HG02678 (cell line): ENCODE results near the gene PEAK1.
A peak's percentile ranks its signal among the peaks of the same experiment; 100 is the strongest.
"Not testable (repeated sequence)": the region's sequence is repeated elsewhere in the genome, so short reads cannot be mapped to it uniquely, and the experiment has no call there.

Experiments used
- ATAC-seq: cut with Tn5 transposase; IDR thresholded peaks from one replicate; pipeline ENCODE4 v1.9.1; 2021; ENCODE audit warnings: mild to moderate bottlenecking, moderate library complexity; ENCODE audit not compliant: unreplicated experiment

Gene PEAK1

DNA sequence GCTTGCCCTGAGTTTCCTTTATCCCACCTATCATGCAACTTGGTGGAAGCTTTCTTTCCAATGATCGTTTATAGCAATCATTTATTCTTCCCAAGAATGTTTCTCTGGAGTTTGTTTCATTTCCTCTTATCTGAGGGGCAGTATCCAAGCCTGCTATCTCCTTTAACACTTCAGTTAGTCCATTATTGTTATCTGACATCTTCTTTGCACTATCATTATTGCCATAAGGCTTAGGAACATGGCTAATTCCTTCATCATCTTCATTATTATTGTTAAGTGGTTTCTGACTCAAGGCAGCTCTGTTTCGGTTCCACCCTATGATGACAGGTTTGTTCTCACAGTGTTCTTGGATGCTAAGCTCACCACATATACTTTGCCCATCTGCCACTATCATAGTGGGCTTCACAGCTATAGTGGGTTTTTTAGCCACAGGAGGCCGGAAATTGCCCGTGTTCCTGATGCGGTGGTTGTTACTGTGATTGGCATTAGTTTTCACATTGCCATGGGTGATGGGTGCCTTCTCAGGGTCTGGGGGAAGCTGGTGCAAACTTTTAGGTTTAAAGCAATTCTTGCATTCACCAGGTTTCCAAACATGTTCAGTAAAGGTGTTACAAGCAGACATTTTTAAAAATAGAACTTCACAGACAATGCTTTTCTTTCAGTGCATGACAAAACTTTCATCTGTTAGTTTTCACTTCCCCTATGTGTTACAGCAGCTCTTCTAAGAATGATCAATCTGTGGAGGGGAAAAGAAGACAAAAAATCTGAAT is 238.4 kb downstream of the PEAK1 start:
- ATAC-seq, result peak; percentile 46

- no peak for ATAC-seq
Observed at GRCh38 chr15:77180757-77181156, 239.1 kb downstream of the PEAK1 start.

GRCh38 chr15:77180270-77180669 is 239.6 kb downstream of the PEAK1 start:
- no peak for ATAC-seq

- peak; percentile 63 for ATAC-seq
Observed at GRCh38 chr15:77179541-77179998, 240.3 kb downstream of the PEAK1 start.

GRCh38 chr15:77178411-77178810 is 241.5 kb downstream of the PEAK1 start:
- no peak for ATAC-seq

DNA sequence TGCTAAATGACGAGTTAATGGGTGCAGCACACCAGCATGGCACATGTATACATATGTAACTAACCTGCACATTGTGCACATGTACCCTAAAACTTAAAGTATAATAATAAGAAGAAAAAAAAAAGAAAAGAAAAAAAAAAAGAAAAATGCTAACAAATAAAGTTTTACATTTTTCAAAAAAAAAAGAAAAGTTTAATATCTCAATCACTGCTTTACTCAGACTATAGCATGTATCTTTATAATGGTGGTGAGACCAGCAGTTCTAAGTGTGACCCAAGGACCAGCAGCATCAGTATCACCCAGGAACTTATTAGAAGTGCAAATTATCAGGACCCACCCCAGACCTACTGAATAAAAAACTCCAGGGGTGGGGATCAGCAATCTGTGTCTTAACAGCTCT is 243.8 kb downstream of the PEAK1 start:
- ATAC-seq, result not testable (repeated sequence)

- no peak for ATAC-seq
Observed at GRCh38 chr15:77173487-77173886, 246.4 kb downstream of the PEAK1 start.

GRCh38 chr15:77171221-77171967 is 248.5 kb downstream of the PEAK1 start:
- no peak for ATAC-seq

GRCh38 chr15:77168616-77169015 is 251.3 kb downstream of the PEAK1 start:
- no peak for ATAC-seq

DNA sequence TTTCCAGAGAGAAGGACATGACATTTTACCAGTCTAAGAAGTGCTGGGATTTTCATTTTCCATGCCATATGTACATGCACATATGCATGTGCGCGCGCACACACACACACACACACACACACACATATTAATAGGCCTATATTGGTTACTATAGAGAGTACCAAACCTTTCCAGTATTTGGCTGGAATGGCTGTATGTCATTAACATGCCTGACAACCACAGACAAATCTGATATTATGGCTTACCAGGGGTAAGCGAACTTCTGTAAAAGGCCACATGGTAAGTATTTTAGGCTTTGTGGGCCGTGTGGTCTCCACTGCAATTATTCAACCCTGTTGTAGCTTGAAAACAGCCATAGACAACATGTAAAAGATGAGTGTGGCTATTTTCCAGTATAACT is 251.8 kb downstream of the PEAK1 start:
- ATAC-seq, result no peak

DNA sequence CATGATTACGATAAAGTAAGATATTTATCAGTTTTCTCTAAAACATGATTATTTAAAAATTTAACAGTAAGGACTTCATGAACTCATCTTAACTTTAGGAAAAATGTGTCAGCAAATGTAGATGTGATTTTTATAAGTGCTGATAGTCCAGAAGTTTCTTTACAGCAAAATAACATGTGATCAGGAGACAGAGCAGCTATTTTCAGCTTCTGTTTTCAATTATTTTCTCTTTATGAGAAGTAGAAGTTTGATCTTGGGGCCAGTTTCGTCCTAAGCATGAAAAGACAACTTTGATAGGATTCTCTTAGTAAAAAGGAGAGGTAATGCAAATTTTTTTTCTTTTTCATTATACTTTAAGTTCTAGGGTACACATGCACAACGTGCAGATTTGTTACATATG is 252.5 kb downstream of the PEAK1 start:
- ATAC-seq, result no peak

GRCh38 chr15:77163781-77164384 is 256.0 kb downstream of the PEAK1 start:
- ATAC-seq, result no peak

DNA sequence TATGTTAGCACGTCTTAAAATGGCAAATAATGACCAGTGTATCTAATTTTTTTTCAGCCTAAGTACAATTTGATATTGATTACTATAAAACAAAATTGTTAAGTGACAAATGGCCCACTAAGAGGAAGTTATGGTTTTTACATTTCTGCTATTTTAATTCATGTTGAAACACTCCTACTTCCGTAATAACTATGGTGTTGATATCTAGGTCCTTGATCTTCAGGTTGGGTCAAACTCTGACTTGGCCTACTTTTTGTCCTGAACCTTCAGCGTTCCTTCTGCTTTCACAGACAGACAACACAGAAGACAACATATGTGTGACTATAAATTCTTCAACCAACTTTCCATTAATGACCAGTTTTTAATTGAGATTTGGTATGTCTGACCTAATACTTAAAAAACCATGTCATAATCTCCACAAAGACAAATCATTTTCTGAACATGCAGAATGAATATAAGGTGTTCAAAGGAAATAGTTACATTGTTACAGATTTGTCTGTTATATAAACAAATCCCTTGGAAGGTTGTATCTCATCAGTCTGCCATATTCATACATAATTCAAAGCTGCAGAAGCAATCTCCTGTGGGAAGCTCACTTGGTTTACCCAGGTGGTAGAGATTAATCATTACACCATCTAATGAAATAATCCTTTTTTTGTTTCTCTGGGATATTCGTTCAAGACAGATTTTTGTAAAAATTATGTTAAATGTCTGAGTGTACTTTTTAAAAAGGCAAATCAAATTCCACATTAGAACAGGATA is 256.9 kb downstream of the PEAK1 start:
- no peak for ATAC-seq

- no peak for ATAC-seq
Observed at GRCh38 chr15:77160562-77161478, 259.1 kb downstream of the PEAK1 start.

GRCh38 chr15:77156000-77156399 is 263.9 kb downstream of the PEAK1 start:
- not testable (repeated sequence) for ATAC-seq

GRCh38 chr15:77148191-77148590 is 271.7 kb downstream of the PEAK1 start:
- no peak for ATAC-seq

DNA sequence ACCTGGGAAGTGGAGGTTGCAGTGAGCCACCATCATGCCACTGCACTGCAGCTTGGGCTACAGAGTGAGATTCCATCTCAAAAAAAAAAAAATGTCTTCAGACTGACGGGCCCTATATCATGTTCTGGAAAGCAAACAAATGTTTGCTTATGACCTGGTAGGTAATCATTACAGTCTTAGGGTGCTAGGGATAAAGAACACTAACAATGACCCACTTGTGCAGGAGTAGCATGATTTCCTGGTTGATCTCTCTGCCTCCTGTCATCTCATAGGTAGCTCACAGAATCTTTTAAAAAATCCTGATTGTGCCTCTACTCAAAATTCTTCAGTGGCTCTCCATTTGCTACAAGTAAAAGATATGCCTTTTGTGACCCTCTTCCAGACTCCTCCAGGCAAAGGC is 274.5 kb downstream of the PEAK1 start:
- ATAC-seq, result no peak

- ATAC-seq, result no peak
Observed at GRCh38 chr15:77144492-77145070, 275.3 kb downstream of the PEAK1 start.

- ATAC-seq, result no peak
Observed at GRCh38 chr15:77144026-77144425, 275.9 kb downstream of the PEAK1 start.

DNA sequence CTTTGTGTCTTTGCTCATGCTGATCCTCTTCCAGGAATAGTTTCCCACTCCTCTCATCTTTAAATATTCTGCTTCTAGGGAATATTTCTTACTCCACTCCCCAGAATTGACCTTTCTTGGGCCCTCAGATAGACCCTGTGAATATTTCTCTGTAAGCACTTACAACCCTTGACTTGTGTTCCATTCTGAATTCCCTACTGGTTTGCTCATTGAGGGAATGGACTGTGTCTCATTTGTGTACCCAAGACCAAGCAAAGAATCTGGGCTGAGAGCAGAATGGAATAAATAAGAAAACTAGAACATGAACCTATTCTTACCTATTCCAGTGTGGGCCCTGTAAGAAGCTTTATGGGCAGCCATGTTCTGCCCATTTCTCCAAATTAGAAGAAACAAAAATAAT is 276.3 kb downstream of the PEAK1 start:
- no peak for ATAC-seq
